HCT116 (cell line): ENCODE measurements around the gene LMOD3. TPM values are rescaled to one million over a fixed set of nuclear protein-coding genes. Genes with fewer than 3 reads are reported as not detected.

Source experiments
- ATAC-seq: fragments of 200-7000 bp; cut with Tn5 transposase; 2 replicates; pipeline ENCODE4 v1.9.1; 2020; ENCODE audit warnings: mild to moderate bottlenecking, moderate library complexity
- BruUV-seq: library from RNA; stranded (reverse); fragments of 400-500 nt; replicated peaks from 2 replicates; lab custom pipeline; 2021; lab: Mats Ljungman, UMichigan
- CTCF ChIA-PET: fragments of 300-600 bp; sonication (Branson Sonifier 250); formaldehyde crosslinking; loops from one replicate; lab custom pipeline; 2021; ENCODE audit warnings: antibody characterized with exemption; lab: Charles Lee
- POLR2A ChIA-PET: fragments of 300-600, 350-600 bp; sonication (Branson Sonifier 250); formaldehyde crosslinking; loops from one replicate; lab custom pipeline; 2021; ENCODE audit warnings: antibody characterized with exemption; lab: Charles Lee
- RAD21 ChIA-PET, 2 experiments: fragments of 300-600 bp; sonication (Branson Sonifier 250); formaldehyde crosslinking; loops; one replicate each; lab custom pipeline; 2023; ENCODE audit warnings: low total read pairs in 2 of 2; ENCODE audit not compliant: uncharacterized antibody in 2 of 2, unreplicated experiment in 2 of 2, low non-redundant PET in 1 of 2; lab: Charles Lee
- DNase-seq: peaks from one replicate; pipeline ENCODE4 v3.0.0-alpha.2; 2010; ENCODE audit warnings: low read depth, low spot score
- H2AFZ ChIP-seq: fragments of 200-600 bp; shearing (Covaris generic), sonication (generic); 2 replicates; pipeline ENCODE4 v1.6.1; 2017; ENCODE audit warnings: low read depth, mixed run types, mixed read lengths, antibody characterized with exemption, low read length; ENCODE audit not compliant: poor library complexity, severe bottlenecking
- H3K27ac ChIP-seq: 2 replicates; pipeline ENCODE4 v1.5.1; 2012; ENCODE audit warnings: low read depth, low read length
- H3K27me3 ChIP-seq: fragments of 200-600 bp; sonication (generic); 2 replicates; pipeline ENCODE4 v1.6.1; 2016; ENCODE audit warnings: mixed run types, low read length, mixed read lengths; ENCODE audit not compliant: insufficient read depth
- H3K36me3 ChIP-seq, 2 experiments: fragments of 200-500 bp in 1 of 2; fragments of 200-600 bp in 1 of 2; sonication (Bioruptor generic) in 1 of 2; sonication (generic) in 1 of 2; 2 replicates each; pipeline versions ENCODE4 v1.5.1 to v1.6.1; 2014 to 2016; ENCODE audit warnings: low read length in 2 of 2, inconsistent platforms in 1 of 2, mixed read lengths in 1 of 2, mixed run types in 1 of 2; ENCODE audit not compliant: insufficient read depth in 2 of 2, control insufficient read depth in 1 of 2
- H3K4me1 ChIP-seq, 2 experiments: fragments of 200-600 bp in 1 of 2; sonication (generic) in 1 of 2; 2 replicates each; pipeline versions ENCODE4 v1.5.1 to v1.6.1; 2012 to 2017; ENCODE audit warnings: low read length in 2 of 2, inconsistent platforms in 1 of 2, mild to moderate bottlenecking in 1 of 2, mixed read lengths in 1 of 2, mixed run types in 1 of 2, moderate library complexity in 1 of 2; ENCODE audit not compliant: insufficient read depth in 2 of 2, control insufficient read depth in 1 of 2
- H3K4me2 ChIP-seq: fragments of 200-600 bp; sonication (generic); 2 replicates; pipeline ENCODE4 v1.6.1; 2017; ENCODE audit warnings: mixed run types, low read length, mixed read lengths
- H3K4me3 ChIP-seq, 2 experiments: fragments of 200-600 bp in 1 of 2; sonication (generic) in 1 of 2; replicated peaks in 1 of 2; 2 replicates each; pipeline ENCODE4 v1.5.1; 2011 to 2016; ENCODE audit warnings: low read length in 2 of 2, control low read depth in 1 of 2, low read depth in 1 of 2, mild to moderate bottlenecking in 1 of 2, mixed read lengths in 1 of 2, mixed run types in 1 of 2
- H3K79me2 ChIP-seq: fragments of 200-600 bp; sonication (generic); 2 replicates; pipeline ENCODE4 v1.6.1; 2017; ENCODE audit warnings: mild to moderate bottlenecking, mixed run types, low read length, moderate library complexity, mixed read lengths; ENCODE audit not compliant: insufficient read depth
- H3K9ac ChIP-seq: fragments of 200-600 bp; sonication (generic); 2 replicates; pipeline ENCODE4 v1.6.1; 2016; ENCODE audit warnings: low read length, mixed read lengths
- H3K9me2 ChIP-seq: fragments of 200-600 bp; sonication (generic), shearing (Covaris generic); 2 replicates; pipeline ENCODE4 v1.6.1; 2017; ENCODE audit warnings: mixed run types, mild to moderate bottlenecking, moderate library complexity; ENCODE audit not compliant: insufficient read depth
- H3K9me3 ChIP-seq, 2 experiments: fragments of 200-500 bp in 1 of 2; fragments of 200-600 bp in 1 of 2; sonication (Bioruptor generic) in 1 of 2; sonication (generic) in 1 of 2; 2 replicates each; pipeline ENCODE4 v1.6.1; 2014 to 2017; ENCODE audit warnings: low read length in 2 of 2, mixed read lengths in 2 of 2, inconsistent platforms in 1 of 2, low read depth in 1 of 2, mild to moderate bottlenecking in 1 of 2, mixed run types in 1 of 2, moderate library complexity in 1 of 2; ENCODE audit not compliant: control insufficient read depth in 1 of 2, insufficient read depth in 1 of 2
- H4K20me1 ChIP-seq: fragments of 200-600 bp; sonication (generic), shearing (Covaris generic); 2 replicates; pipeline ENCODE4 v1.6.1; 2017; ENCODE audit warnings: mixed run types, mild to moderate bottlenecking, moderate library complexity; ENCODE audit not compliant: insufficient read depth
- CBX3 ChIP-seq: IDR thresholded peaks from 2 replicates; pipeline ENCODE4 v1.6.1; 2012; ENCODE audit warnings: low read depth
- ELF1 ChIP-seq: IDR thresholded peaks from 2 replicates; pipeline ENCODE4 v1.6.1; 2012; ENCODE audit warnings: low read depth, borderline replicate concordance
- SIN3A ChIP-seq: IDR thresholded peaks from 2 replicates; pipeline ENCODE4 v1.6.1; 2012; ENCODE audit warnings: low read depth
- SRF ChIP-seq: IDR thresholded peaks from 2 replicates; pipeline ENCODE4 v1.6.1; 2012; ENCODE audit warnings: low read depth
- TCF7L2 ChIP-seq: IDR thresholded peaks from 2 replicates; pipeline ENCODE4 v1.7.0; 2011; ENCODE audit warnings: borderline replicate concordance, inconsistent platforms; ENCODE audit not compliant: insufficient read depth, insufficient read length; ENCODE audit errors: extremely low read depth
- ZFX ChIP-seq: fragments of 450-650 bp; IDR thresholded peaks from 2 replicates; pipeline ENCODE4 v1.6.1; 2017
- intact Hi-C: fragments of 100-400 bp; cut with micrococcal nuclease; formaldehyde crosslinking; loops from 2 replicates; pipeline ENCODE4 v1.10.0; 2022
- total RNA-seq: library from RNA; stranded (reverse); gene quantifications from one replicate; pipeline ENCODE4 v1.2.1, GENCODE V29; 2021; ENCODE audit not compliant: unreplicated experiment
- TF ChIP-seq, protein P1 (sequence below), 3 experiments: fragments of 200-600 bp in 1 of 3; sonication (generic) in 1 of 3; IDR thresholded peaks in 2 of 3; conservative IDR thresholded peaks in 1 of 3; 2 replicates each; pipeline ENCODE4 v1.5.1; 2012 to 2017; ENCODE audit warnings: low read depth in 2 of 3, low read length in 2 of 3, antibody characterized with exemption in 1 of 3, borderline replicate concordance in 1 of 3, control low read depth in 1 of 3, mild to moderate bottlenecking in 1 of 3, mixed read lengths in 1 of 3, mixed run types in 1 of 3, moderate library complexity in 1 of 3; ENCODE audit not compliant: insufficient read depth in 1 of 3
- TF ChIP-seq, protein P2 (sequence below): IDR thresholded peaks from 2 replicates; pipeline ENCODE4 v1.6.1; 2012
- TF ChIP-seq, protein P3 (sequence below): IDR thresholded peaks from 2 replicates; pipeline ENCODE4 v1.6.1; 2012
- TF ChIP-seq, protein P4 (sequence below): IDR thresholded peaks from 2 replicates; pipeline ENCODE4 v1.6.1; 2012; ENCODE audit warnings: low read depth
- TF ChIP-seq, protein P5 (sequence below): IDR thresholded peaks from 2 replicates; pipeline ENCODE4 v1.6.1; 2011; ENCODE audit warnings: mild to moderate bottlenecking, low read length, moderate library complexity; ENCODE audit not compliant: insufficient replicate concordance; ENCODE audit errors: extremely low read depth

LMOD3 gene
- total RNA-seq, 1 experiment from 2014 or later, result not detected

DNA sequence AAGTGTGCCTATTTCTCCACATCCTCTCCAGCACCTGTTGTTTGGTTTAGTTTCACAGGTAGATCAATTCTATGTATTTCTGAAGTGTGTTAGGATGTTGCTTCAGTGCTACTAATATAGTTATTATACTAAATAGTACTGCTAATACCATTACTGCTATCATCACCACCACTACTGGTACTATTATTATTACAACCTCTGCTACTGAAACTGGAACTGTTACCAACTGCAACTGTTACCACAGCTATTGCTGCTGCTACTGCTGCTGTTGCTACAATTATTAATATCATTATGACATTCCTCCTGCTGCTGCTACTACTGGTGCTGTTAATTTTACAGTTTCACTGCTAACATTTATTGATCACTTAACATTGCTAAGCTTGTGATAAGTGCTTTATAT is 8.3 kb upstream of the LMOD3 start:
- no peaks in the 10 kb centered on the region for H3K27me3 ChIP-seq
- ATAC-seq (no peak), DNase-seq (no peak)
- H3K9me2 ChIP-seq, result no peaks in the 10 kb centered on the region
- POLR2A ChIA-PET, result interaction anchor here (1.2 kb wide), 1 partner anchor 8 kb away, joined by 3 read pairs; the partner anchor contains the start of gene LMOD3
- H3K4me2 ChIP-seq, result no peak overlapping the region
- H3K27ac ChIP-seq, result no peak overlapping the region
- H3K4me3 ChIP-seq, result no peak overlapping the region
- no peaks in the 10 kb centered on the region for H3K36me3 ChIP-seq
- CTCF ChIA-PET, result interaction anchor here (0.8 kb wide), 1 partner anchor 10 kb away, joined by 4 read pairs; no protein-coding TSS in a partner anchor
- RAD21 ChIA-PET, result no interaction called here
- H3K9ac ChIP-seq, result no peak overlapping the region
- TF ChIP-seq SRF (no peak), ZFX (no peak), ELF1 (no peak), CBX3 (no peak)
- TF ChIP-seq, protein P1, sequence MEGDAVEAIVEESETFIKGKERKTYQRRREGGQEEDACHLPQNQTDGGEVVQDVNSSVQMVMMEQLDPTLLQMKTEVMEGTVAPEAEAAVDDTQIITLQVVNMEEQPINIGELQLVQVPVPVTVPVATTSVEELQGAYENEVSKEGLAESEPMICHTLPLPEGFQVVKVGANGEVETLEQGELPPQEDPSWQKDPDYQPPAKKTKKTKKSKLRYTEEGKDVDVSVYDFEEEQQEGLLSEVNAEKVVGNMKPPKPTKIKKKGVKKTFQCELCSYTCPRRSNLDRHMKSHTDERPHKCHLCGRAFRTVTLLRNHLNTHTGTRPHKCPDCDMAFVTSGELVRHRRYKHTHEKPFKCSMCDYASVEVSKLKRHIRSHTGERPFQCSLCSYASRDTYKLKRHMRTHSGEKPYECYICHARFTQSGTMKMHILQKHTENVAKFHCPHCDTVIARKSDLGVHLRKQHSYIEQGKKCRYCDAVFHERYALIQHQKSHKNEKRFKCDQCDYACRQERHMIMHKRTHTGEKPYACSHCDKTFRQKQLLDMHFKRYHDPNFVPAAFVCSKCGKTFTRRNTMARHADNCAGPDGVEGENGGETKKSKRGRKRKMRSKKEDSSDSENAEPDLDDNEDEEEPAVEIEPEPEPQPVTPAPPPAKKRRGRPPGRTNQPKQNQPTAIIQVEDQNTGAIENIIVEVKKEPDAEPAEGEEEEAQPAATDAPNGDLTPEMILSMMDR (IDR thresholded peaks at IDR 0.05 in 2 of 3, conservative IDR thresholded peaks at IDR 0.05 in 1 of 3; ENCODE audit: borderline replicate concordance in 1 of 3, insufficient read depth in 1 of 3, low read depth in 2 of 3, low read length in 2 of 3), result no peak
- TF ChIP-seq, all 23 proteins: peak for 0
- no peaks in the 10 kb centered on the region for H3K79me2 ChIP-seq
- no peak overlapping the region for H2AFZ ChIP-seq
- H3K9me3 ChIP-seq, result no peaks in the 10 kb centered on the region
- H4K20me1 ChIP-seq, result no peaks in the 10 kb centered on the region
- H3K4me1 ChIP-seq, result no peaks in the 10 kb centered on the region
- intact Hi-C loops, result no loop called here
- BruUV-seq, result no TSS peak

DNA sequence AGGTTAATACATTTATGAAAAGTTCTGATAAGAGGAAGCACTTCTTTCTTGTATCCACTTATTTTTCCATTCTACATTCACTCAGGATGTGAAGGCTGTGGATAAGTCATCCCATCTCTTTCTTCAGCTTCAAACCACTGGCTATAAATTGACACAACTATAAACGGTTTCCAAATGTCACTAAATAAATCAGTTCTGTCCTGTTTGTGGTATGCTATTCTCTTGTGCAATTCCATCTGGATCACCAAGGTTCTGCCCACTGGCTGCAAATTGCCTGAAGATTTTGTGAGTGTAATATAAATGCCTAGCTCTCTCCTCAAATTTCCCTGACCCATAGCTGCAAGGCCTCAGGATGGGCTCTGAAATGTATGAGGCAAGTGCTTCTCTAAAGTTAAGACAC is 7.1 kb upstream of the LMOD3 start:
- RAD21 ChIA-PET, result no interaction called here
- intact Hi-C loops, result no loop called here
- CTCF ChIA-PET, result interaction anchor here (1.1 kb wide), 1 partner anchor 8 kb away, joined by 4 read pairs; no protein-coding TSS in a partner anchor
- TF ChIP-seq, protein P2, sequence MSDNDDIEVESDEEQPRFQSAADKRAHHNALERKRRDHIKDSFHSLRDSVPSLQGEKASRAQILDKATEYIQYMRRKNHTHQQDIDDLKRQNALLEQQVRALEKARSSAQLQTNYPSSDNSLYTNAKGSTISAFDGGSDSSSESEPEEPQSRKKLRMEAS, result no peak
- TF ChIP-seq CBX3 (no peak), SRF (no peak), SIN3A (no peak), ZFX (no peak), TCF7L2 (no peak)
- TF ChIP-seq, protein P3, sequence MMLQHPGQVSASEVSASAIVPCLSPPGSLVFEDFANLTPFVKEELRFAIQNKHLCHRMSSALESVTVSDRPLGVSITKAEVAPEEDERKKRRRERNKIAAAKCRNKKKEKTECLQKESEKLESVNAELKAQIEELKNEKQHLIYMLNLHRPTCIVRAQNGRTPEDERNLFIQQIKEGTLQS, result no peak
- TF ChIP-seq, protein P4, sequence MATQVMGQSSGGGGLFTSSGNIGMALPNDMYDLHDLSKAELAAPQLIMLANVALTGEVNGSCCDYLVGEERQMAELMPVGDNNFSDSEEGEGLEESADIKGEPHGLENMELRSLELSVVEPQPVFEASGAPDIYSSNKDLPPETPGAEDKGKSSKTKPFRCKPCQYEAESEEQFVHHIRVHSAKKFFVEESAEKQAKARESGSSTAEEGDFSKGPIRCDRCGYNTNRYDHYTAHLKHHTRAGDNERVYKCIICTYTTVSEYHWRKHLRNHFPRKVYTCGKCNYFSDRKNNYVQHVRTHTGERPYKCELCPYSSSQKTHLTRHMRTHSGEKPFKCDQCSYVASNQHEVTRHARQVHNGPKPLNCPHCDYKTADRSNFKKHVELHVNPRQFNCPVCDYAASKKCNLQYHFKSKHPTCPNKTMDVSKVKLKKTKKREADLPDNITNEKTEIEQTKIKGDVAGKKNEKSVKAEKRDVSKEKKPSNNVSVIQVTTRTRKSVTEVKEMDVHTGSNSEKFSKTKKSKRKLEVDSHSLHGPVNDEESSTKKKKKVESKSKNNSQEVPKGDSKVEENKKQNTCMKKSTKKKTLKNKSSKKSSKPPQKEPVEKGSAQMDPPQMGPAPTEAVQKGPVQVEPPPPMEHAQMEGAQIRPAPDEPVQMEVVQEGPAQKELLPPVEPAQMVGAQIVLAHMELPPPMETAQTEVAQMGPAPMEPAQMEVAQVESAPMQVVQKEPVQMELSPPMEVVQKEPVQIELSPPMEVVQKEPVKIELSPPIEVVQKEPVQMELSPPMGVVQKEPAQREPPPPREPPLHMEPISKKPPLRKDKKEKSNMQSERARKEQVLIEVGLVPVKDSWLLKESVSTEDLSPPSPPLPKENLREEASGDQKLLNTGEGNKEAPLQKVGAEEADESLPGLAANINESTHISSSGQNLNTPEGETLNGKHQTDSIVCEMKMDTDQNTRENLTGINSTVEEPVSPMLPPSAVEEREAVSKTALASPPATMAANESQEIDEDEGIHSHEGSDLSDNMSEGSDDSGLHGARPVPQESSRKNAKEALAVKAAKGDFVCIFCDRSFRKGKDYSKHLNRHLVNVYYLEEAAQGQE, result no peak
- TF ChIP-seq, protein P5, sequence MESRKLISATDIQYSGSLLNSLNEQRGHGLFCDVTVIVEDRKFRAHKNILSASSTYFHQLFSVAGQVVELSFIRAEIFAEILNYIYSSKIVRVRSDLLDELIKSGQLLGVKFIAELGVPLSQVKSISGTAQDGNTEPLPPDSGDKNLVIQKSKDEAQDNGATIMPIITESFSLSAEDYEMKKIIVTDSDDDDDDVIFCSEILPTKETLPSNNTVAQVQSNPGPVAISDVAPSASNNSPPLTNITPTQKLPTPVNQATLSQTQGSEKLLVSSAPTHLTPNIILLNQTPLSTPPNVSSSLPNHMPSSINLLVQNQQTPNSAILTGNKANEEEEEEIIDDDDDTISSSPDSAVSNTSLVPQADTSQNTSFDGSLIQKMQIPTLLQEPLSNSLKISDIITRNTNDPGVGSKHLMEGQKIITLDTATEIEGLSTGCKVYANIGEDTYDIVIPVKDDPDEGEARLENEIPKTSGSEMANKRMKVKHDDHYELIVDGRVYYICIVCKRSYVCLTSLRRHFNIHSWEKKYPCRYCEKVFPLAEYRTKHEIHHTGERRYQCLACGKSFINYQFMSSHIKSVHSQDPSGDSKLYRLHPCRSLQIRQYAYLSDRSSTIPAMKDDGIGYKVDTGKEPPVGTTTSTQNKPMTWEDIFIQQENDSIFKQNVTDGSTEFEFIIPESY, result no peak

More for the DNA sequence above, 7.1 kb upstream of the LMOD3 start:
- Histone ChIP-seq H2AFZ (no peak overlapping the region), H4K20me1 (no peaks in the 10 kb centered on the region), H3K9me2 (no peaks in the 10 kb centered on the region), H3K4me2 (no peak overlapping the region), H3K36me3 (no peaks in the 10 kb centered on the region), H3K9ac (no peak overlapping the region), H3K4me3 (no peak overlapping the region), H3K79me2 (no peaks in the 10 kb centered on the region), H3K27me3 (no peaks in the 10 kb centered on the region), H3K4me1 (no peaks in the 10 kb centered on the region), H3K9me3 (no peaks in the 10 kb centered on the region), H3K27ac (no peak overlapping the region)
- no TSS peak for BruUV-seq
- DNase-seq (no peak), ATAC-seq (no peak)
- POLR2A ChIA-PET, result no interaction called here
